ENCODE measurements around the gene ACVR2A. TPM values are rescaled to one million over a fixed set of nuclear protein-coding genes. Genes with fewer than 3 reads are reported as not detected.

The ACVR2A gene
- total RNA-seq, 4 donors from 2014 or later = 23.0 to 48.1 (median 23.8) TPM

GRCh38 chr2:147845411-147845971 is 662 bp downstream of the ACVR2A start:
- H3K27ac ChIP-seq = peak overlapping the region; percentile 68 to 100 (median 98)
- no peak for ATAC-seq
- H3K4me1 ChIP-seq = peaks cover 0 to 49% (median 6%) of the 10 kb centered on the region in 3 donors
- 1 to 3% methylated on average over 10 to 13 of the region's 14 CpGs for WGBS, 2 donors (ENCODE audit: low coverage in 1 of 2)
- no peaks in the 10 kb centered on the region for H3K9me3 ChIP-seq
- peak overlapping the region; percentile 76 to 99 for H3K4me3 ChIP-seq
- TF ChIP-seq EP300 (IDR thresholded peaks at IDR 0.05) = no peak
- TF ChIP-seq POLR2A (IDR thresholded peaks at IDR 0.05) = no peak
- no peak for TF ChIP-seq POLR2AphosphoS5 (IDR thresholded peaks at IDR 0.05)
- no peak for TF ChIP-seq CTCF (IDR thresholded peaks at IDR 0.05)
- H3K36me3 ChIP-seq = no peaks in the 10 kb centered on the region
- H3K27me3 ChIP-seq = no peaks in the 10 kb centered on the region

- Histone ChIP-seq H3K36me3 (no peaks in the 10 kb centered on the region), H3K4me1 (peaks cover 0 to 59% (median 6%) of the 10 kb centered on the region in 3 donors), H3K4me3 (peak overlapping the region; percentile 76 to 99), H3K9me3 (no peaks in the 10 kb centered on the region), H3K27me3 (no peaks in the 10 kb centered on the region), H3K27ac (peak overlapping the region; percentile 1 to 99 (median 68))
- TF ChIP-seq CTCF (IDR thresholded peaks at IDR 0.05) (no peak), POLR2A (IDR thresholded peaks at IDR 0.05) (no peak), POLR2AphosphoS5 (IDR thresholded peaks at IDR 0.05) (no peak), EP300 (IDR thresholded peaks at IDR 0.05) (no peak)
- WGBS, 2 donors (ENCODE audit: low coverage in 1 of 2) = 5 to 42% methylated on average over 4 to 5 of the region's 5 CpGs
- ATAC-seq = no peak
These were observed 1.7 kb downstream of the ACVR2A start for GRCh38 chr2:147846412-147847081.

GRCh38 chr2:147847746-147848391 is 3.0 kb downstream of the ACVR2A start:
- Histone ChIP-seq H3K27ac (no peak overlapping the region), H3K4me3 (no peak overlapping the region), H3K36me3 (no peaks in the 10 kb centered on the region), H3K9me3 (no peaks in the 10 kb centered on the region), H3K4me1 (peaks cover 0 to 60% (median 6%) of the 10 kb centered on the region in 3 donors), H3K27me3 (no peaks in the 10 kb centered on the region)
- no peak for ATAC-seq
- TF ChIP-seq POLR2A (IDR thresholded peaks at IDR 0.05) (no peak), CTCF (IDR thresholded peaks at IDR 0.05) (no peak), EP300 (IDR thresholded peaks at IDR 0.05) (no peak), POLR2AphosphoS5 (IDR thresholded peaks at IDR 0.05) (no peak)

- peaks cover 0 to 69% (median 9%) of the 10 kb centered on the region in 3 donors for H3K4me1 ChIP-seq
- H3K27me3 ChIP-seq = no peaks in the 10 kb centered on the region
- H3K36me3 ChIP-seq = no peaks in the 10 kb centered on the region
- no peak overlapping the region for H3K27ac ChIP-seq
- no peak for ATAC-seq
- 82 to 100% methylated on average over 1 of the region's 1 CpG for WGBS, 2 donors (ENCODE audit: low coverage in 1 of 2)
- TF ChIP-seq CTCF (IDR thresholded peaks at IDR 0.05) (no peak), EP300 (IDR thresholded peaks at IDR 0.05) (no peak), POLR2AphosphoS5 (IDR thresholded peaks at IDR 0.05) (no peak), POLR2A (IDR thresholded peaks at IDR 0.05) (no peak)
- no peaks in the 10 kb centered on the region for H3K9me3 ChIP-seq
- H3K4me3 ChIP-seq = no peak overlapping the region
These were observed 6.0 kb downstream of the ACVR2A start for GRCh38 chr2:147850838-147851237.
